ENCODE measurements around the gene ZPBP. TPM values are rescaled to one million over a fixed set of nuclear protein-coding genes. Genes with fewer than 3 reads are reported as not detected.
"Not testable (repeated sequence)": the region's sequence is repeated elsewhere in the genome, so short reads cannot be mapped to it uniquely, and the experiment has no call there.

Gene ZPBP
- total RNA-seq, 2 experiments from 2014 or later, result not detected

- Mint-ChIP-seq H3K27me3 (peaks cover 39% of the 10 kb centered on the region), H3K9me3 (no peaks in the 10 kb centered on the region), H3K4me1 (peaks cover 12% of the 10 kb centered on the region), H3K4me3 (no peak overlapping the region), H3K27ac (no peak overlapping the region), H3K36me3 (ENCODE audit: low read depth) (no peaks in the 10 kb centered on the region)
- ChIA-PET POLR2A (no interaction called here), CTCF (no interaction called here)
- no peak for DNase-seq
These were observed 4.5 kb downstream of the ZPBP start for GRCh38 chr7:50088463-50089129.

- Mint-ChIP-seq H3K4me1 (no peaks in the 10 kb centered on the region), H3K27me3 (peaks cover 49% of the 10 kb centered on the region), H3K36me3 (ENCODE audit: low read depth) (no peaks in the 10 kb centered on the region), H3K9me3 (no peaks in the 10 kb centered on the region), H3K27ac (no peak overlapping the region), H3K4me3 (no peak overlapping the region)
- no peak for DNase-seq
- POLR2A ChIA-PET, result no interaction called here
- CTCF ChIA-PET, result no interaction called here
These were observed 7.7 kb downstream of the ZPBP start for GRCh38 chr7:50085344-50085743.

GRCh38 chr7:50073093-50073492, 20.0 kb downstream of the ZPBP start:
- H3K27me3 Mint-ChIP-seq, result peaks cover 41% of the 10 kb centered on the region
- H3K4me1 Mint-ChIP-seq, result peaks cover 23% of the 10 kb centered on the region
- no peak overlapping the region for H3K4me3 Mint-ChIP-seq
- no peak overlapping the region for H3K27ac Mint-ChIP-seq
- ChIA-PET POLR2A (no interaction called here), CTCF (interaction anchor here (1.2 kb wide), 1 partner anchor 1064 kb away, joined by 4 read pairs; no protein-coding TSS in a partner anchor)
- DNase-seq, result no peak
- H3K9me3 Mint-ChIP-seq, result peaks cover 32% of the 10 kb centered on the region
- H3K36me3 Mint-ChIP-seq (ENCODE audit: low read depth), result peaks cover 15% of the 10 kb centered on the region

GRCh38 chr7:50069613-50070012, 23.4 kb downstream of the ZPBP start:
- H3K4me1 Mint-ChIP-seq, result peaks cover 28% of the 10 kb centered on the region
- DNase-seq, result peak; percentile 68
- POLR2A ChIA-PET, result interaction anchor here (0.6 kb wide), 1 partner anchor 29 kb away, joined by 3 read pairs; no protein-coding TSS in a partner anchor
- H3K4me3 Mint-ChIP-seq, result peak overlapping the region; percentile 83
- peaks cover 9% of the 10 kb centered on the region for H3K27me3 Mint-ChIP-seq
- H3K36me3 Mint-ChIP-seq (ENCODE audit: low read depth), result peaks cover 15% of the 10 kb centered on the region
- H3K9me3 Mint-ChIP-seq, result peaks cover 28% of the 10 kb centered on the region
- CTCF ChIA-PET, result interaction anchor here (1.4 kb wide), 1 partner anchor 421 kb away, joined by 3 read pairs; no protein-coding TSS in a partner anchor
- H3K27ac Mint-ChIP-seq, result peak overlapping the region; percentile 97

- peak; percentile 60 for DNase-seq
- Mint-ChIP-seq H3K27ac (peak overlapping the region; percentile 97), H3K27me3 (peaks cover 5% of the 10 kb centered on the region), H3K36me3 (ENCODE audit: low read depth) (peaks cover 15% of the 10 kb centered on the region), H3K4me3 (peak overlapping the region; percentile 83), H3K4me1 (peaks cover 28% of the 10 kb centered on the region), H3K9me3 (peaks cover 32% of the 10 kb centered on the region)
- POLR2A ChIA-PET, result interaction anchor here (0.6 kb wide), 1 partner anchor 29 kb away, joined by 3 read pairs; no protein-coding TSS in a partner anchor
- CTCF ChIA-PET, result interaction anchor here (1.4 kb wide), 1 partner anchor 422 kb away, joined by 3 read pairs; no protein-coding TSS in a partner anchor
These were observed 24.0 kb downstream of the ZPBP start for GRCh38 chr7:50068850-50069551.

- CTCF ChIA-PET, result interaction anchor here (0.9 to 1.4 kb wide), 4 partner anchors 10 to 654 kb away, joined by 3 read pairs; no protein-coding TSS in a partner anchor
- Mint-ChIP-seq H3K27ac (peak overlapping the region; percentile 97), H3K9me3 (peaks cover 31% of the 10 kb centered on the region), H3K4me1 (peaks cover 28% of the 10 kb centered on the region), H3K4me3 (peak overlapping the region; percentile 83), H3K27me3 (no peaks in the 10 kb centered on the region), H3K36me3 (ENCODE audit: low read depth) (peaks cover 10% of the 10 kb centered on the region)
- DNase-seq, result peak; percentile 31
- POLR2A ChIA-PET, result no interaction called here
These were observed 25.0 kb downstream of the ZPBP start for GRCh38 chr7:50068026-50068425.

- peaks cover 17% of the 10 kb centered on the region for H3K9me3 Mint-ChIP-seq
- H3K4me1 Mint-ChIP-seq, result peaks cover 4% of the 10 kb centered on the region
- CTCF ChIA-PET, result interaction anchor here (1.6 kb wide), 1 partner anchor 8 kb away, joined by 4 read pairs; no protein-coding TSS in a partner anchor
- no peak overlapping the region for H3K4me3 Mint-ChIP-seq
- H3K36me3 Mint-ChIP-seq (ENCODE audit: low read depth), result no peaks in the 10 kb centered on the region
- POLR2A ChIA-PET, result no interaction called here
- H3K27ac Mint-ChIP-seq, result no peak overlapping the region
- no peak for DNase-seq
- H3K27me3 Mint-ChIP-seq, result peaks cover 19% of the 10 kb centered on the region
These were observed 30.1 kb downstream of the ZPBP start for GRCh38 chr7:50062951-50063350.

GRCh38 chr7:50056131-50056530, 36.9 kb downstream of the ZPBP start:
- Mint-ChIP-seq H3K4me3 (no peak overlapping the region), H3K36me3 (ENCODE audit: low read depth) (no peaks in the 10 kb centered on the region), H3K27ac (no peak overlapping the region), H3K27me3 (peaks cover 28% of the 10 kb centered on the region), H3K9me3 (no peaks in the 10 kb centered on the region), H3K4me1 (no peaks in the 10 kb centered on the region)
- no peak for DNase-seq
- POLR2A ChIA-PET, result no interaction called here
- CTCF ChIA-PET, result no interaction called here

- H3K27me3 Mint-ChIP-seq, result peaks cover 30% of the 10 kb centered on the region
These were observed 45.3 kb downstream of the ZPBP start for GRCh38 chr7:50047716-50048115.

GRCh38 chr7:50041165-50041564, 51.9 kb downstream of the ZPBP start:
- H3K9me3 Mint-ChIP-seq; CTCF ChIA-PET; POLR2A ChIA-PET; H3K4me3 Mint-ChIP-seq; H3K4me1 Mint-ChIP-seq; DNase-seq; H3K27ac Mint-ChIP-seq; H3K36me3 Mint-ChIP-seq (ENCODE audit: low read depth): not testable (repeated sequence)
- peaks cover 27% of the 10 kb centered on the region for H3K27me3 Mint-ChIP-seq

More at GRCh38 chr7:50047716-50048115, 45.3 kb downstream of the ZPBP start:
- H3K4me3 Mint-ChIP-seq, result no peak overlapping the region
- DNase-seq, result no peak
- H3K4me1 Mint-ChIP-seq, result no peaks in the 10 kb centered on the region
- peaks cover 9% of the 10 kb centered on the region for H3K9me3 Mint-ChIP-seq
- H3K27ac Mint-ChIP-seq, result no peak overlapping the region
- H3K36me3 Mint-ChIP-seq (ENCODE audit: low read depth), result no peaks in the 10 kb centered on the region
- CTCF ChIA-PET, result no interaction called here
- POLR2A ChIA-PET, result no interaction called here

- Mint-ChIP-seq H3K4me1 (no peaks in the 10 kb centered on the region), H3K4me3 (no peak overlapping the region), H3K9me3 (no peaks in the 10 kb centered on the region), H3K27ac (no peak overlapping the region), H3K27me3 (peaks cover 16% of the 10 kb centered on the region), H3K36me3 (ENCODE audit: low read depth) (no peaks in the 10 kb centered on the region)
- no peak for DNase-seq
- CTCF ChIA-PET, result interaction anchor here (0.9 kb wide), 1 partner anchor 1207 kb away, joined by 3 read pairs; no protein-coding TSS in a partner anchor
- POLR2A ChIA-PET, result no interaction called here
These were observed 56.0 kb downstream of the ZPBP start for GRCh38 chr7:50037086-50037485.

- DNase-seq, result no peak
- ChIA-PET CTCF (no interaction called here), POLR2A (no interaction called here)
- Mint-ChIP-seq H3K27me3 (peaks cover 27% of the 10 kb centered on the region), H3K36me3 (ENCODE audit: low read depth) (no peaks in the 10 kb centered on the region), H3K9me3 (no peaks in the 10 kb centered on the region), H3K4me1 (no peaks in the 10 kb centered on the region), H3K4me3 (no peak overlapping the region), H3K27ac (no peak overlapping the region)
These were observed 70.1 kb downstream of the ZPBP start for GRCh38 chr7:50022991-50023390.

- Mint-ChIP-seq H3K9me3 (no peaks in the 10 kb centered on the region), H3K36me3 (ENCODE audit: low read depth) (no peaks in the 10 kb centered on the region), H3K4me1 (no peaks in the 10 kb centered on the region), H3K27ac (no peak overlapping the region), H3K27me3 (peaks cover 25% of the 10 kb centered on the region), H3K4me3 (no peak overlapping the region)
- no peak for DNase-seq
- CTCF ChIA-PET, result no interaction called here
- POLR2A ChIA-PET, result no interaction called here
These were observed 70.6 kb downstream of the ZPBP start for GRCh38 chr7:50022451-50022850.
